IMR-90 (cell line): ENCODE data around the gene MIOX. TPM values are rescaled to one million over a fixed set of nuclear protein-coding genes. Genes with fewer than 3 reads are reported as not detected.
A peak's percentile ranks its signal among the peaks of the same experiment; 100 is the strongest.

Source experiments
- ATAC-seq: fragments of 200-7000 bp; cut with Tn5 transposase; 2 replicates; pipeline ENCODE4 v1.9.1; 2020; ENCODE audit warnings: low read depth, mild to moderate bottlenecking, moderate library complexity
- BruUV-seq: library from RNA; stranded (reverse); fragments of 400-500 nt; replicated peaks from 2 replicates; lab custom pipeline; 2021; lab: Mats Ljungman, UMichigan
- CTCF ChIA-PET: fragments of 300-600 bp; formaldehyde crosslinking; extraction: SDS; loops from one replicate; lab custom pipeline; 2021; ENCODE audit warnings: antibody characterized with exemption; lab: Yijun Ruan, JAX
- POLR2A ChIA-PET: fragments of 300-600 bp; sonication (Branson Sonifier 250); formaldehyde crosslinking; loops from one replicate; lab custom pipeline; 2022; ENCODE audit warnings: antibody characterized with exemption; ENCODE audit not compliant: unreplicated experiment; lab: Charles Lee
- DNase-seq: peaks from one replicate; pipeline ENCODE4 v3.0.0; 2013
- H2AFZ ChIP-seq: replicated peaks from 2 replicates; pipeline ENCODE3; 2013; ENCODE audit warnings: low read length, mild to moderate bottlenecking; ENCODE audit not compliant: poor library complexity
- H2AK5ac ChIP-seq: 2 replicates; pipeline ENCODE4 v1.6.1; 2013; ENCODE audit warnings: low read depth, low read length, inconsistent platforms
- H2AK9ac ChIP-seq: replicated peaks from 2 replicates; pipeline ENCODE3; 2013; ENCODE audit warnings: mild to moderate bottlenecking, low read depth, low read length, moderate library complexity; ENCODE audit not compliant: poor library complexity
- H2BK120ac ChIP-seq: 2 replicates; pipeline ENCODE4 v1.6.1; 2013; ENCODE audit warnings: low read depth, low read length, inconsistent platforms
- H2BK15ac ChIP-seq: 3 replicates; pipeline ENCODE4 v1.6.1; 2013; ENCODE audit warnings: low read depth, low read length, inconsistent platforms
- H2BK20ac ChIP-seq: 2 replicates; pipeline ENCODE4 v1.6.1; 2013; ENCODE audit warnings: low read depth, mild to moderate bottlenecking, inconsistent platforms, low read length, moderate library complexity
- H2BK5ac ChIP-seq: 2 replicates; pipeline ENCODE4 v1.6.1; 2013; ENCODE audit warnings: mild to moderate bottlenecking, low read depth, low read length, inconsistent platforms; ENCODE audit not compliant: poor library complexity, severe bottlenecking
- H3K14ac ChIP-seq: replicated peaks from 2 replicates; pipeline ENCODE4 v1.6.1; 2013; ENCODE audit warnings: low read depth, low read length, inconsistent platforms
- H3K18ac ChIP-seq: 2 replicates; pipeline ENCODE4 v1.6.1; 2013; ENCODE audit warnings: low read depth, low read length, control low read depth
- H3K23ac ChIP-seq: 2 replicates; pipeline ENCODE4 v1.6.1; 2013; ENCODE audit warnings: low read depth, low read length, inconsistent platforms
- H3K27ac ChIP-seq: 2 replicates; pipeline ENCODE4 v1.5.1; 2013; ENCODE audit warnings: mild to moderate bottlenecking, control low read depth, low read length; ENCODE audit not compliant: insufficient read depth
- H3K27me3 ChIP-seq: 2 replicates; pipeline ENCODE4 v1.6.1; 2013; ENCODE audit warnings: low read length; ENCODE audit not compliant: control insufficient read depth, insufficient read depth
- H3K36me3 ChIP-seq: 2 replicates; pipeline ENCODE4 v1.6.1; 2013; ENCODE audit warnings: low read length, mixed read lengths; ENCODE audit not compliant: control insufficient read depth, insufficient read depth
- H3K4ac ChIP-seq: 2 replicates; pipeline ENCODE4 v1.6.1; 2013; ENCODE audit warnings: low read depth, low read length, inconsistent platforms
- H3K4me1 ChIP-seq: 2 replicates; pipeline ENCODE4 v1.6.1; 2013; ENCODE audit warnings: low read length, mixed read lengths; ENCODE audit not compliant: control insufficient read depth, insufficient read depth
- H3K4me2 ChIP-seq: 2 replicates; pipeline ENCODE4 v1.6.1; 2013; ENCODE audit warnings: low read depth, mild to moderate bottlenecking, control low read depth, low read length, moderate library complexity
- H3K4me3 ChIP-seq: 2 replicates; pipeline ENCODE4 v1.5.1; 2013; ENCODE audit warnings: low read depth, mild to moderate bottlenecking, control low read depth, low read length, moderate library complexity; ENCODE audit not compliant: insufficient read depth
- H3K56ac ChIP-seq: 2 replicates; pipeline ENCODE4 v1.6.1; 2013; ENCODE audit warnings: low read length, inconsistent platforms; ENCODE audit not compliant: insufficient read depth; ENCODE audit errors: extremely low read depth
- H3K79me1 ChIP-seq, 2 experiments: 2 replicates each; pipeline ENCODE4 v1.6.1; 2013; ENCODE audit warnings: low read length in 2 of 2, inconsistent platforms in 1 of 2, low read depth in 1 of 2
- H3K9ac ChIP-seq: 2 replicates; pipeline ENCODE4 v1.6.1; 2013; ENCODE audit warnings: low read depth, low read length, control low read depth
- H3K9me1 ChIP-seq: 2 replicates; pipeline ENCODE4 v1.6.1; 2013; ENCODE audit warnings: low read length, inconsistent platforms; ENCODE audit not compliant: insufficient read depth
- H3K9me3 ChIP-seq: 2 replicates; pipeline ENCODE4 v1.6.1; 2013; ENCODE audit warnings: low read length; ENCODE audit not compliant: control insufficient read depth, insufficient read depth
- H4K20me1 ChIP-seq: 2 replicates; pipeline ENCODE4 v1.6.1; 2013; ENCODE audit warnings: low read length, inconsistent platforms; ENCODE audit not compliant: insufficient read depth
- H4K5ac ChIP-seq: 2 replicates; pipeline ENCODE4 v1.6.1; 2013; ENCODE audit warnings: mild to moderate bottlenecking, low read depth, low read length, control low read depth
- H4K8ac ChIP-seq, 2 experiments: 2 replicates each; pipeline ENCODE4 v1.6.1; 2013; ENCODE audit warnings: low read depth in 2 of 2, low read length in 2 of 2, control low read depth in 1 of 2, inconsistent platforms in 1 of 2
- H4K91ac ChIP-seq: 2 replicates; pipeline ENCODE4 v1.6.1; 2013; ENCODE audit warnings: low read depth, low read length, inconsistent platforms; ENCODE audit not compliant: insufficient read depth
- BHLHE40 ChIP-seq: fragments of 150-350 bp; IDR thresholded peaks from 2 replicates; pipeline ENCODE4 v1.6.1; 2016; ENCODE audit warnings: mild to moderate bottlenecking, low read depth, low read length
- CEBPB ChIP-seq: IDR thresholded peaks from 2 replicates; pipeline ENCODE4 v1.6.1; 2012; ENCODE audit warnings: low read depth, low read length, improper control_type of control experiment
- CHD1 ChIP-seq: IDR thresholded peaks from 2 replicates; pipeline ENCODE4 v1.6.1; 2012; ENCODE audit warnings: low read depth, low read length, improper control_type of control experiment
- FOS ChIP-seq: fragments of 150-350 bp; IDR thresholded peaks from 2 replicates; pipeline ENCODE4 v1.6.1; 2016; ENCODE audit warnings: low read depth, low read length
- MAFK ChIP-seq: IDR thresholded peaks from 2 replicates; pipeline ENCODE4 v1.6.1; 2012; ENCODE audit warnings: low read depth, low read length, improper control_type of control experiment
- MAZ ChIP-seq: IDR thresholded peaks from 2 replicates; pipeline ENCODE4 v1.6.1; 2012; ENCODE audit warnings: low read depth, mild to moderate bottlenecking, low read length, improper control_type of control experiment, moderate library complexity, borderline replicate concordance
- MXI1 ChIP-seq: IDR thresholded peaks from 2 replicates; pipeline ENCODE4 v1.6.1; 2012; ENCODE audit warnings: low read depth, mild to moderate bottlenecking, low read length, moderate library complexity, borderline replicate concordance
- NFE2L2 ChIP-seq: fragments of 150-350 bp; IDR thresholded peaks from 2 replicates; pipeline ENCODE4 v1.6.1; 2016; ENCODE audit warnings: low read depth, mild to moderate bottlenecking, low read length
- POLR2A ChIP-seq: IDR thresholded peaks from 2 replicates; pipeline ENCODE4 v1.6.1; 2012; ENCODE audit warnings: mild to moderate bottlenecking, low read depth, low read length
- RAD21 ChIP-seq: IDR thresholded peaks from 2 replicates; pipeline ENCODE4 v1.6.1; 2012; ENCODE audit warnings: low read length, improper control_type of control experiment
- RCOR1 ChIP-seq: IDR thresholded peaks from 2 replicates; pipeline ENCODE4 v1.6.1; 2012; ENCODE audit warnings: mild to moderate bottlenecking, low read length, improper control_type of control experiment; ENCODE audit not compliant: insufficient replicate concordance
- RFX5 ChIP-seq: IDR thresholded peaks from 2 replicates; pipeline ENCODE4 v1.8.0; 2012; ENCODE audit warnings: low read depth, mild to moderate bottlenecking, low read length, moderate library complexity
- SMC3 ChIP-seq: fragments of 150-350 bp; IDR thresholded peaks from 2 replicates; pipeline ENCODE4 v1.6.1; 2016; ENCODE audit warnings: low read depth, mild to moderate bottlenecking, antibody characterized with exemption, low read length, moderate library complexity
- WGBS, 2 experiments: methylation state at CpG; one replicate each; pipeline versions ENCODE4 v1.1.5 to v1.1.7; 2013; ENCODE audit warnings: missing lambda C conversion rate in 2 of 2; ENCODE audit not compliant: insufficient read length in 1 of 2; ENCODE audit errors: extremely low coverage in 2 of 2; 5-methylcytosine and 5-hydroxymethylcytosine counted together
- dilution Hi-C: fragments of 300-500 bp; cut with HindIII; formaldehyde crosslinking; loops from one replicate; pipeline ENCODE4 v1.14.3; 2018; ENCODE audit warnings: low sequenced_read_pairs; ENCODE audit not compliant: unreplicated experiment
- in situ Hi-C: fragments of 300-500 bp; cut with MboI; formaldehyde crosslinking; loops from 3 replicates; pipeline ENCODE4 v1.14.3; 2019; ENCODE audit warnings: low sequenced_read_pairs, inconsistent platforms, mixed read lengths
- intact Hi-C: fragments of 100-400 bp; cut with micrococcal nuclease; formaldehyde crosslinking; loops from 2 replicates; pipeline ENCODE4 v1.10.0; 2022
- polyA plus RNA-seq, 3 experiments: library from polyadenylated mRNA; depleted of rRNA; stranded (reverse); fragments of >200 nt; gene quantifications; 2 replicates each; pipeline ENCODE4 v1.2.3, GENCODE V29; 2012; ENCODE audit warnings: low replicate concordance in 1 of 3
- total RNA-seq: library from RNA; depleted of rRNA; stranded (reverse); fragments of >200 nt; gene quantifications from 2 replicates; pipeline ENCODE4 v1.2.3, GENCODE V29; 2012
- TF ChIP-seq, protein P1 (sequence below): conservative IDR thresholded peaks from 2 replicates; pipeline ENCODE4 v1.5.1; 2012; ENCODE audit warnings: mild to moderate bottlenecking, low read depth, low read length, improper control_type of control experiment
- TF ChIP-seq, protein P2 (sequence below): fragments of 150-350 bp; IDR thresholded peaks from 2 replicates; pipeline ENCODE4 v1.6.1; 2016; ENCODE audit warnings: low read depth, mild to moderate bottlenecking, low read length, moderate library complexity, borderline replicate concordance
- TF ChIP-seq, protein P3 (sequence below): fragments of 150-350 bp; IDR thresholded peaks from 2 replicates; pipeline ENCODE4 v1.6.1; 2017; ENCODE audit warnings: mild to moderate bottlenecking, antibody characterized with exemption, low read length, low read depth

The MIOX gene
- total and polyA plus RNA-seq, 2 of the 4 experiments (the other 2 are of a cell fraction) = not detected

DNA sequence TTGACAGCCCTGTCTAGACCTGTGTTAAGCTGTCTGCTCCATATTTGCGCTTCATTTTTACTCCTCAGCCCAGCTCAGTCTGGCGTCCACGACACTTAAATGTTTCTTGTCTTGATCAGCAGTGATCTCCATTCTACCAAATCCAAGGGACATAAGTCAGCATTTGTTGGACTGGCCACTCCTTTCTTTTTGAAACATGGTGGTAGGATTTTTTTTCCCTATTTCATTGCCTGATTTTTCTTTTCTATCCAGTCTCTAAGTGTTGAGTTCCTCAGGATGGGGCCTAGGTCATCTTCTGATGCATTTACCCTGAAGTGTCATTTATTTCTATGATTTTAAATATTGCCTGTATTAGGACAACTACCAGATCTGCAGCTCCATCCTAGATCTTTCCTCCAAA is 22.2 kb downstream of the MIOX start:
- Histone ChIP-seq H3K18ac (no peak overlapping the region), H3K9me3 (no peaks in the 10 kb centered on the region), H3K4ac (0 out of 2 replicates have a peak overlapping the region, but pooled peaks have one; percentile 9), H3K9ac (peak overlapping the region; percentile 65; the same call in 1 of the 2 replicates), H3K4me1 (peaks cover 4% of the 10 kb centered on the region), H3K27ac (no peak overlapping the region; the same call in 1 of the 2 replicates), H2AK9ac (no peak overlapping the region), H3K36me3 (peaks cover 14% of the 10 kb centered on the region), H4K91ac (no peak overlapping the region), H3K27me3 (no peaks in the 10 kb centered on the region), H3K79me1 (peaks cover 19 to 57% of the 10 kb centered on the region in 2 experiments), H3K56ac (0 out of 2 replicates have a peak overlapping the region, but pooled peaks have one; percentile 21), H3K4me2 (peak overlapping the region; percentile 95), H4K8ac (peak overlapping the region; percentile 62 to 68; a peak in 2 of 4 replicates), H3K9me1 (peaks cover 4% of the 10 kb centered on the region; the same call in 1 of the 2 replicates), H3K23ac (no peak overlapping the region), H2BK5ac (no peak overlapping the region), H3K14ac (no peak overlapping the region), H2BK20ac (no peak overlapping the region), H4K20me1 (no peaks in the 10 kb centered on the region; the same call in 1 of the 2 replicates), H2BK15ac (no peak overlapping the region), H4K5ac (no peak overlapping the region), H2AK5ac (peak overlapping the region; percentile 26), H2AFZ (no peak overlapping the region), H3K4me3 (peak overlapping the region; percentile 100), H2BK120ac (no peak overlapping the region)
- 0% methylated on average over 3 of the region's 3 CpGs; no CpG with 5 or more reads in 1 of the 2 experiments for WGBS, 2 experiments
- CTCF ChIA-PET = interaction anchor here (1.0 to 1.7 kb wide), 3 partner anchors 17 to 54 kb away, joined by 3 to 5 read pairs (median 3); partner anchors contain the start of gene SCO2
- TF ChIP-seq POLR2A = no peak
- no peak for TF ChIP-seq MAZ
- TF ChIP-seq NFE2L2 = no peak
- no peak for TF ChIP-seq CHD1
- TF ChIP-seq MAFK = no peak
- TF ChIP-seq, protein P1, sequence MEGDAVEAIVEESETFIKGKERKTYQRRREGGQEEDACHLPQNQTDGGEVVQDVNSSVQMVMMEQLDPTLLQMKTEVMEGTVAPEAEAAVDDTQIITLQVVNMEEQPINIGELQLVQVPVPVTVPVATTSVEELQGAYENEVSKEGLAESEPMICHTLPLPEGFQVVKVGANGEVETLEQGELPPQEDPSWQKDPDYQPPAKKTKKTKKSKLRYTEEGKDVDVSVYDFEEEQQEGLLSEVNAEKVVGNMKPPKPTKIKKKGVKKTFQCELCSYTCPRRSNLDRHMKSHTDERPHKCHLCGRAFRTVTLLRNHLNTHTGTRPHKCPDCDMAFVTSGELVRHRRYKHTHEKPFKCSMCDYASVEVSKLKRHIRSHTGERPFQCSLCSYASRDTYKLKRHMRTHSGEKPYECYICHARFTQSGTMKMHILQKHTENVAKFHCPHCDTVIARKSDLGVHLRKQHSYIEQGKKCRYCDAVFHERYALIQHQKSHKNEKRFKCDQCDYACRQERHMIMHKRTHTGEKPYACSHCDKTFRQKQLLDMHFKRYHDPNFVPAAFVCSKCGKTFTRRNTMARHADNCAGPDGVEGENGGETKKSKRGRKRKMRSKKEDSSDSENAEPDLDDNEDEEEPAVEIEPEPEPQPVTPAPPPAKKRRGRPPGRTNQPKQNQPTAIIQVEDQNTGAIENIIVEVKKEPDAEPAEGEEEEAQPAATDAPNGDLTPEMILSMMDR = no peak
- TF ChIP-seq BHLHE40 = no peak
- TF ChIP-seq, protein P2, sequence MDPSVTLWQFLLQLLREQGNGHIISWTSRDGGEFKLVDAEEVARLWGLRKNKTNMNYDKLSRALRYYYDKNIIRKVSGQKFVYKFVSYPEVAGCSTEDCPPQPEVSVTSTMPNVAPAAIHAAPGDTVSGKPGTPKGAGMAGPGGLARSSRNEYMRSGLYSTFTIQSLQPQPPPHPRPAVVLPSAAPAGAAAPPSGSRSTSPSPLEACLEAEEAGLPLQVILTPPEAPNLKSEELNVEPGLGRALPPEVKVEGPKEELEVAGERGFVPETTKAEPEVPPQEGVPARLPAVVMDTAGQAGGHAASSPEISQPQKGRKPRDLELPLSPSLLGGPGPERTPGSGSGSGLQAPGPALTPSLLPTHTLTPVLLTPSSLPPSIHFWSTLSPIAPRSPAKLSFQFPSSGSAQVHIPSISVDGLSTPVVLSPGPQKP = no peak
- TF ChIP-seq RFX5 = no peak
- TF ChIP-seq RCOR1 = no peak
- TF ChIP-seq FOS = no peak
- TF ChIP-seq SMC3 = no peak
- no peak for TF ChIP-seq RAD21
- no peak for TF ChIP-seq MXI1
- TF ChIP-seq, protein P3, sequence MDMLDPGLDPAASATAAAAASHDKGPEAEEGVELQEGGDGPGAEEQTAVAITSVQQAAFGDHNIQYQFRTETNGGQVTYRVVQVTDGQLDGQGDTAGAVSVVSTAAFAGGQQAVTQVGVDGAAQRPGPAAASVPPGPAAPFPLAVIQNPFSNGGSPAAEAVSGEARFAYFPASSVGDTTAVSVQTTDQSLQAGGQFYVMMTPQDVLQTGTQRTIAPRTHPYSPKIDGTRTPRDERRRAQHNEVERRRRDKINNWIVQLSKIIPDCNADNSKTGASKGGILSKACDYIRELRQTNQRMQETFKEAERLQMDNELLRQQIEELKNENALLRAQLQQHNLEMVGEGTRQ = no peak
- no peak for TF ChIP-seq CEBPB
- no TSS peak for BruUV-seq
- dilution Hi-C loops = no loop called here
- POLR2A ChIA-PET = no interaction called here
- intact Hi-C loops = no loop called here
- DNase-seq (no peak), ATAC-seq (no peak)
- in situ Hi-C loops = no loop called here
